GM03348 (cell line): ENCODE measurements around the gene MARVELD1.
"Not testable (repeated sequence)": the region's sequence is repeated elsewhere in the genome, so short reads cannot be mapped to it uniquely, and the experiment has no call there.

Experiments
- DNase-seq: peaks from one replicate; pipeline ENCODE4 v3.0.0; 2012; ENCODE audit warnings: low spot score

MARVELD1 gene

GRCh38 chr10:97690133-97690532 lies 23.4 kb upstream of the MARVELD1 start:
- no peak for DNase-seq

DNA sequence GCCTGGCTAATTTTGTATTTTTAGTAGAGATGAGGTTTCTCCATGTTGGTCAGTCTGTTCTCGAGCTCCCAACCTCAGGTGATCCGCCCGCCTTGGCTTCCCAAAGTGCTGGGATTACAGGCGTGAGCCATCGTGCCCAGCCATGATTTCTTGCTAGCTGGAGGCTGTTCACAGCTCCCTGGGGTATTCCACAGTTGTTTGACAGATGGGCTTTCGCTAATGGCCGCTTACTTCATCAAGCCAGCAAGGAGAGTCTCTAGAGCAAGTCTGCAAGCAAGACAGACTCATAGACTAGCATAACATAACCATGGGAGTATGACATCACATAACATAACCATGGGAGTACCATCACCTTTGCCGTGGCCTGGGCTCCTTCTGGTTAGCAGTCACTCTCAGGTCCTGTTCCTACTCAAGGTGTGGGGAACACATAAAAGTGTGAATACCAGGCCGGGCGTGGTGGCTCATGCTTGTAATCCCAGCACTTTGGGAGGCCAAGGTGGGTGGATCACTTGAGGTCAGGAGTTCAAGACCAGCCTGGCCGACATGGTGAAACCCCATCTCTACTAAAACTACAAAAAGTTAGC lies 15.4 kb upstream of the MARVELD1 start:
- not testable (repeated sequence) for DNase-seq

GRCh38 chr10:97701438-97702069 lies 12.0 kb upstream of the MARVELD1 start:
- DNase-seq, result peak; percentile 86

DNA sequence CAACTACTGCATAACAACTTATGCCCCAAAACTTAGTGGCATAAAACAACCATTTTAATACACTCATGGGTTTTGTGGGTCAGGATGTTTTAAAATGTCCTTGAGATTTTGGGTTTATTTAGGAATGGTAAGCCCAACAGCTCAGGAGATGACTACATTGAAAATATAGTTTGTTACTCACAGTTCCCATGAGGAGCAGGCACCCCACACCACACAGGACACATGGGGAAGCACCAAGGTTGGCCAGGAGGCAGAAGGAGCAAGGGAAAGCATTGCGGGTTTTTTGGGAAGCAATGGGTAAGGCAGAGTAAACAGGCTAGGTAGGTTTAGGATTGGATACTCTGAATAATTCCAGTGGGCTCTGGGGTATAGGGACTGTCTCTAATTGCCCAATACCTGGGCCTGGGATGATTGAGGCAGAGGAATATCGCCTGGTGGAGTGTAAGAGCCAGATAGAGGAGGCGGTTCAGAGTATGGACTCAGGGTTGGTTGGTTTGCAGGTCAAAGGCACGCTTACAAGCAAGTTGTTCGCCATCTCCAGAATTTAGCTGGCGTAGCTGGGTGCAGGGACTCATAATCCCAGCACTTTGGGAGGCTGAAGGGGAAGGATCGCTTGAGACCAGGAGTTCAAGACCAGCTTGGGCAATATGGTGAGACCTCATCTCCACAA lies 10.0 kb upstream of the MARVELD1 start:
- no peak for DNase-seq

- no peak for DNase-seq
Observed at GRCh38 chr10:97704341-97704740, 9.2 kb upstream of the MARVELD1 start.

- DNase-seq, result no peak
Observed at GRCh38 chr10:97705006-97705670, 8.4 kb upstream of the MARVELD1 start.

- DNase-seq, result no peak
Observed at GRCh38 chr10:97707134-97707861, 6.2 kb upstream of the MARVELD1 start.

DNA sequence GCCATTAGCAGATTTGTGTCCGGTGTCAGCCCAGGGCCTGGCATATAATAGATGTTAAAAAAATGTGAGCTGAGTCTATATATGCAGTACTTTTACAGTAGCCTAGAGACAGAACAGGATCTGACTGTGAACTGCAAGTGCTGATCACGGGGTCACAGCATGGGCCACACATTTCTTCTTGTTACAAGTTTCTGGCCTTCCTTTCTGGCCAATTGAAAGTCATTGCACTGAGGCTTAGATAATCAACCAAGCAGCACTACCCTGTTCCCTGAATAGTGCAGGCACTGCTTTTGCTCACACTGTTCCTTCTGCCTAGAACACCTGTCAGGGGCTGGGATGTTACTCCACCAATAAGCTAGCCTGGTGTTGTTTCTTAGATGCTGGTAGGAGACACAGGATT lies 5.4 kb upstream of the MARVELD1 start:
- no peak for DNase-seq

DNA sequence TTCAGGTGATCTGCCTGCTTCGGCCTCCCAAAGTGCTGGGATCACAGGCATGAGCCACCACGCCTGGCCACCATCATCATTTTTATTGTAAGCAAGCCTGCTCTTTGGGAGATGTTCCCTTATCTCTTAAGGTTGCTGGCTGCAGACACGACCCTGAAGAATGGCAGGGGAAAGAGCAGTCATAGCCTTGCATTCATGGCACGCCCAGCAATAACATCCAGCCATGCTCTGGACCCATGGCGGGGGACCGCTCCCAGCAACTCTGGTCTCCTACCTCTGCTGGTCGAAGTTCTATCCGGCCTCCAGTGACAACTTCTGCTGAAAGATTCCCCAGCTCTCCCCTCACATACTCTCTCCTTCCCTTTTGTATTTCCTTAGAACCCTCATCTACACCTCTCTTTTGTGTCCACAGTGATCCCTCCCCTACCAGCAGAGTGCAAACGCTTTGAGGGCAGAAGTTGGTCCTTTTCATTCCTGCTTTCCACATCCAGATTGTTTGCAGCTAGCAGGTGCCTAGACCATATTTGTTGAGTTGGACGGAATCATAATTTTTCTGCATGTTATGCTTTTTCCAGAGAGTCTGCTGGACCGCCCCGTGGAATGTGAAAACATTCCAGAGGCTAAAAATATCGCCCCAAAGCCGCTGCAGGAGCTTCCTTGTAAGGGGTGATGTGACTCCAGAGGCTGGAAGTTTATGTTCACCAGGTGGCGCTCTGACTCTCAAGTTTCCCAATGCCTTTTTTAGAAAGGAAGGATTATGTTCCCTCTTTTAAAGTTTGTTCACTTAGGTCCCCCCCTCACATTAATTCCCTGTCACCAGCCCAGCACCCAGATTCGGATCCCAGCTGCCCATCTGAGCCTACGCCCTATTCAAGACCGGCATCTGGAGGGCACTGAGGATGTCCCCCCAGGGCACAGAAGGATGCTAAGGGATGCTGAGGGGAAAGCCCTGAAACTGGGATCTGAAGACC lies 4.3 kb upstream of the MARVELD1 start:
- peak; percentile 88 for DNase-seq

- no peak for DNase-seq
Observed at GRCh38 chr10:97711640-97712572, 1.6 kb upstream of the MARVELD1 start.

DNA sequence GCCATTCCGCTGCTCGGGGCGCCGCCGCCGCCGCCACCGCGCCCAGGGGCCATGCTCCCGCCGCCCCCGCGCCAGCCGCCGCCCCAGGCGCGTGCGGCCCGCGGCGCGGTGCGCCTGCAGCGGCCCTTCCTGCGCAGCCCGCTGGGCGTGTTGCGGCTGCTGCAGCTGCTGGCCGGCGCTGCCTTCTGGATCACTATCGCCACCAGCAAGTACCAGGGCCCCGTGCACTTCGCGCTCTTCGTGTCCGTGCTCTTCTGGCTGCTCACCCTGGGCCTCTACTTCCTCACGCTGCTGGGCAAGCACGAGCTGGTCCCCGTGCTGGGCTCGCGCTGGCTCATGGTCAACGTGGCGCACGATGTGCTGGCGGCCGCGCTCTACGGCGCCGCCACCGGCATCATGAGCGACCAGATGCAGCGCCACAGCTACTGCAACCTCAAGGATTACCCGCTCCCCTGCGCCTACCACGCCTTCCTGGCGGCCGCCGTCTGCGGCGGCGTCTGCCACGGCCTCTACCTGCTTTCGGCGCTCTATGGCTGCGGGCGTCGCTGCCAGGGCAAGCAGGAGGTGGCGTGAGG lies 383 bp downstream of the MARVELD1 start:
- peak; percentile 71 for DNase-seq

- DNase-seq, result peak; percentile 86
Observed at GRCh38 chr10:97714401-97715258, 1.1 kb downstream of the MARVELD1 start.

DNA sequence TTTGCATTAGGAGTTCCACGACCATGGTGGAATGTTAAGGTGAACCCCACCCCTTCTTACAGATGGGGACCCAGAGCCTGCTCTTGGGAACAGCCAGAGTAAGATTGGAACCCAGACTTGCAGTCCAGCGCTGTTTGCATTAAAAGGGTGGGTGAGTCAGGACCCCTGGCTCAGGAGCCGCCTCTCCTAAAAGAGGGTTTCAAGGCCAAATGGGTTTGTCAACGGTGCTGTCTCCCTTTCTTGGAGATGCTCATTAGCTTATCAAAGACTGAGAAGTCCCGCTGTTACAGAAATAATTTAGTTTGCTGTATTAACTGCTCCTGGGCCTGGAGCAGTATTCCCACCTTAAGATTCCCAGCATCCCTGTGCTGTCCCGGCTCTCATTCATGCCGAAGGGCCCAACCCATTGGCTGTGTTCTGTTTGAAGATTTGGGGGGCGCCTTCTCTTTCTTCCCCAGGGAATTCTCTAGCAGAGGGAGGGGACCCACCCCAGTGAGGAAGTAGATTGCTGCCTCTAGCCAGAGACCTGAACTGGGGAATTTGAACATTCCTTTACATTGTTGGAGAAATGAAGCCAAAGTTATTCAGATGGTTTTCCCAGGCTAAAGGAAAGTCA lies 1.8 kb downstream of the MARVELD1 start:
- DNase-seq, result no peak

DNA sequence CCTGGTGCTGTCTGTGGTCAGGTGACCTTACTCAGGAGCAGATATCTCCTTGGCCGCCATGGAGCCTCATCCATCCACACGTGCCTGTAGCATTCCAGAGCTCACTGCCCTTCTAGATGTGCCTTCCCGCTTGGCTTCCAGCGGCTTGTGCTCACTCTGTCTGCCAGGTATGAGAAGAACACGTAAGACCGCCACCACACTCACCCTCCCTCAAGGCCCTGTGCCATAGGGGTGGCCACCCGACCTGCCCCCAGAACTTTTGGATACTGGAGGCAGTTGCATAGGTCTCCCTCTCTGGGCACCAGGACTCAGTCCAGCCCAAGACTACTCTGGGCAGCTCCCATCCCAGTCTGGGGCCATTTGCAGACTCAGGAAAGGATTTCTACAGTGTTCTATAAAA lies 4.1 kb downstream of the MARVELD1 start:
- DNase-seq, result no peak

DNA sequence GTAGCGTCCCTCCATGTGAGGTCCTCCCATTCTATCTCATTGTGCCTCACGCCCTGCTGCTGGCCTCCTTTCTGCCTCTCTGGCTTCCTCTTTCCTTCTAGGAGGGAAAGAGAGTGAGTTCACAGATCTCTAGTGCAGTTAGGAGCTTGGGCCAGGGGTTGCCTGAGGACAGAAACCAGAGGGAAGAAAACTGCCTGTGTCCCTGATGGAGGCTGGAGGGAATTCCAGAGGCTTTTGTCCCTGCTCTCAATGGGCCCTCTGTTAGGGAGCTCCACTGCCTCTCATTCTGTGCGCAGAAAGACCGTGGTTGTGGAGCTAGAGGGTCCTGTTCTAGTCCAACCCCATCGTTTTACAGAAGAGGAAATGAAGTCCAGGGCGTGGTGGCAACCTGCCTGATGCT lies 4.6 kb downstream of the MARVELD1 start:
- DNase-seq, result no peak

DNA sequence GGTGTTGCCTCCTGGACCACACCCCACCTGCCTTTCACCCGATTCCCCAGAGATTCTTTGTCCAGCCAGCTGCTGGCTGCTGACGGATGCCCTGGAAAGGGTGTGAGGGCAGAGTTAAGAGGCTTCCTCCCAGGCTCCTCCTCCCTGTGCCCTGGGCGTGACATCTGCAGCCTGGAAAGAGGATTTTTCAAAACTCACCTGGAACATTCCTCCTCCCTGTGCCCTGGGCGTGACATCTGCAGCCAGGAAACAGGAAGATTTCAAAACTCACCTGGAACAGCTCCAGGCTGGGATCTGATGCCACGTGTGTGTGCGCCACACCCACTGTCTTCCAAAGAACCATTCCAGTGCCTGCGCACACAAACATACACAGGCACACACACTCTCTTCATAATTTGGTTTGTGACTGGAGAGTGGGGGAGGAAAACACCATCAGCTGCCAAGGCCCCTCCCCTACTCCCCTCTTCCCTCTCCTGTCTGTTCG lies 5.2 kb downstream of the MARVELD1 start:
- DNase-seq, result no peak

DNA sequence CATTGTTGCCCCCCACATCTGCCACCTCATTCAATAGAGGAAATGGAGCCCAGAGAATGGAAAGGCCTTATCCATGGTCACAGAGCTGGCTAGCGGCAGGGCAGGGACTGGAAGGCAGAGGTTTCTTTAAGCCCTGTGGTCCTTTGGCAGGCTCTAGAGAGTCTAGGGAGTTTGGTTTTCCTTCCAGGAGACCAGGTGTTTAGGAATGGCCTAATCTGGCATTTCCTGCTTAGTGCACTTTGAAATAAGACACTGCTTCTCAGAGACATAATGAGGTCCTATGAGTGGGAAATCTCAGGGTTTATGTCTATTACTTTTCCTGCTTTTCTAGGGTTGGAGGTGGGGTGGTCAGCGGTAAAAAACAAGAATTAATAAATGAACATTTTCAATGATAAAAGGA lies 6.1 kb downstream of the MARVELD1 start:
- DNase-seq, result no peak
